ENCODE data around the gene GAMT. TPM values are rescaled to one million over a fixed set of nuclear protein-coding genes. Genes with fewer than 3 reads are reported as not detected.

GAMT gene
- total RNA-seq, 2 donors from 2014 or later = 13.6 to 17.7 TPM

- no peak overlapping the region for H3K27ac Mint-ChIP-seq
- no peak for ATAC-seq (replicated peaks in 1 of 2)
- H3K27me3 Mint-ChIP-seq (ENCODE audit: low read depth) = no peaks in the 10 kb centered on the region
- H3K9me3 Mint-ChIP-seq = peaks cover 0 to 2% of the 10 kb centered on the region in 2 donors
- H3K36me3 Mint-ChIP-seq (ENCODE audit: insufficient read depth in 2 of 2) = peaks cover 4 to 9% of the 10 kb centered on the region in 2 donors
- H3K4me1 Mint-ChIP-seq (ENCODE audit: low read depth) = peaks cover 23% of the 10 kb centered on the region
- no peak for DNase-seq
- H3K4me3 Mint-ChIP-seq = peak overlapping the region in 1 of 2 donors; percentile 20
Observed at GRCh38 chr19:1387684-1388636, 13.4 kb downstream of the GAMT start.

DNA sequence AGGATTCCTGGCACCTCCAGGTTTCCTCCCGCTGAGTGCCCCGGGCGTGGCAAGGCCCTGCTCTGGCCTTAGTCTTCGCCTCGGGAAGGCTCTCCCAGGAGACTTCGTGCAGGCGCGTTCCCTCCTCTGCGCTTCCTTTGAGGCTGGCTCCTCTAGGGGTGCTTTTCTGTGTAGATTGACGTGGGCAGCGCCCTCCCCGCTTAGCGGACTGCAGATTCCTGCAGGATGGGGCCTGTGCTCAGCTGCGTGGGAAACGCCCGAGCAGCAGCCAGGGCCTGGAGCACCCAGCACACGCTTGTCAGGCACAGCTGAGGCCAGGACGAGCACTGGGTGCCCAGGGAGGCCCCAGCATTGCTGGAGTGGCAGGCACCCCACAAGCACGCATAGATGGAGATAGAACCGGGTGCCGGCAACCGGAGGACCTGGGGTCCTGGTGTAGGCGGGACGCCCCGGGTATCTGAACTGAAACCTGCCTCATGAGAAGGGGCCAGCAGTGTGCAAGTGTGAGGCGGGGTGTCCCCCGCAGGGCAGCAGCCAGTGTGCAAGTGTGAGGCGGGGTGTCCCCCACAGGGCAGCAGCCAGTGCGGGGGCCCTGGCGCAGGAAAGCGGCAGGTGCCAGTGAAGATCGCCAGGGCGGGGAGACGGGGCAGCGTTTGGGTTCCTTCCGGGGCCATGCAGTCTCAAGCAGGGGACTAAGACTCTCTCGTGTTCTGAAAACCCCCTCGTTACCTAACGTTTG lies 14.2 kb downstream of the GAMT start:
- H3K4me1 Mint-ChIP-seq (ENCODE audit: low read depth) = peaks cover 26% of the 10 kb centered on the region
- DNase-seq (no peak), ATAC-seq (replicated peaks in 1 of 2) (no peak)
- peaks cover 4 to 9% of the 10 kb centered on the region in 2 donors for H3K36me3 Mint-ChIP-seq (ENCODE audit: insufficient read depth in 2 of 2)
- H3K27me3 Mint-ChIP-seq (ENCODE audit: low read depth) = no peaks in the 10 kb centered on the region
- peak overlapping the region in 1 of 2 donors; percentile 24 for H3K4me3 Mint-ChIP-seq
- H3K9me3 Mint-ChIP-seq = peaks cover 0 to 2% of the 10 kb centered on the region in 2 donors
- H3K27ac Mint-ChIP-seq = no peak overlapping the region

DNA sequence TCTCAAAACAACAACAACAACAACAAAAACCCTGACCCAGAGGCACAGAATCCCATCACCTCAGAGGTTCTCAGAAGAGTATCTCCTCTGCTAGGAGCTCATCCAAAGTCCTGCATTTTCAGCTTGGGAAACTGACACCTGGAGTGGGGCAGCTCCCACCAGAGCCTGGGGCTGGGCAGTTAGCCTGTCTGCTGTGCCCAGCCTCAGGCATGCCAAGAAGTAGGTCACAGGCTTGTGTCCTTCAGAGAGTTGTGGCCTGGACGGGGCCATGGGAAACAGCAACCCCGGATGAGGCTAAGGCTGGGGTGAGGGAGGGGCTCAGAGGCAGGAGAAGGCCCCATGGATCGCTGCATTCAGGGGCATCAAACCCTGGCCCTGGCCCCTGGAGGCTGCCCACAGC lies 15.5 kb downstream of the GAMT start:
- peaks cover 26% of the 10 kb centered on the region for H3K4me1 Mint-ChIP-seq (ENCODE audit: low read depth)
- no peaks in the 10 kb centered on the region for H3K27me3 Mint-ChIP-seq (ENCODE audit: low read depth)
- no peak overlapping the region for H3K27ac Mint-ChIP-seq
- peaks cover 0 to 2% of the 10 kb centered on the region in 2 donors for H3K9me3 Mint-ChIP-seq
- ATAC-seq (replicated peaks in 1 of 2) = no peak
- H3K4me3 Mint-ChIP-seq = no peak overlapping the region
- H3K36me3 Mint-ChIP-seq (ENCODE audit: insufficient read depth in 2 of 2) = peaks cover 0 to 8% of the 10 kb centered on the region in 2 donors
- no peak for DNase-seq

DNA sequence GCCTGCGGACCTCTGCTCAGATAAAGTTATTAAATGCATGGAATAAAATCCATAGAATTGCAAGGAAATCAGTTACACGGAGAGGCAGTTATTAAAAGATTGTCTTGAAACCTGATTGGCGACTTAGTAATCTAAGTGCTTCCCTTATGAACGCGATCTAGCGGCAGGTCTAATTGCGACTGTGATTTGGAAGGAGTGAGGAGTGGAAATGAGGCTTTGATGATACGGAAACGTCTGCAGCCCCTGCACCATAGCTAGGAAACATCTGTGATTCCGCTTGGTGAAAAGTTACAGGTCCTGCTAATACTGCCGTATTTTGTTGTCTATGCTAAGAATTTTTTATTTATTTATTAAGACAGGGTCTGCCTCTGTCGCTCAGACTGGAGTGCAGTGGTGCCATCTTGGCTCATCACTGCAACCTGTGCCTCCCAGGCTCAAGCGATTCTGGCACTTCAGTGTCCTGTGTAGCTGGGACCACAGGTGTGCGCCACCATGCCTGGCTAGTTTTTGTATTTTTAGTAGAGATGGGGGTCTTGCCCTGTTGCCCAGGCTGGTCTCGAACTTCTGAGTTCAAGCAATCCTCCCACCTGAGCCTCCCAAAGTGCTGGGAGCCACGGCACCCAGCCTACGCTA lies 16.7 kb downstream of the GAMT start:
- ATAC-seq (replicated peaks in 1 of 2) = no peak
- DNase-seq = no peak
- Mint-ChIP-seq H3K36me3 (ENCODE audit: insufficient read depth in 2 of 2) (peaks cover 0 to 8% of the 10 kb centered on the region in 2 donors), H3K9me3 (peaks cover 0 to 2% of the 10 kb centered on the region in 2 donors), H3K27ac (peak overlapping the region; percentile 35), H3K27me3 (ENCODE audit: low read depth) (no peaks in the 10 kb centered on the region), H3K4me1 (ENCODE audit: low read depth) (peaks cover 26% of the 10 kb centered on the region), H3K4me3 (peak overlapping the region; percentile 88 to 95)

- peaks cover 26% of the 10 kb centered on the region for H3K4me1 Mint-ChIP-seq (ENCODE audit: low read depth)
- ATAC-seq (replicated peaks in 1 of 2) (no peak), DNase-seq (no peak)
- H3K27ac Mint-ChIP-seq = peak overlapping the region; percentile 35
- peak overlapping the region; percentile 88 to 95 for H3K4me3 Mint-ChIP-seq
- no peaks in the 10 kb centered on the region for H3K27me3 Mint-ChIP-seq (ENCODE audit: low read depth)
- peaks cover 0 to 6% of the 10 kb centered on the region in 2 donors for H3K36me3 Mint-ChIP-seq (ENCODE audit: insufficient read depth in 2 of 2)
- H3K9me3 Mint-ChIP-seq = peaks cover 0 to 2% of the 10 kb centered on the region in 2 donors
Observed at GRCh38 chr19:1384085-1384462, 17.3 kb downstream of the GAMT start.

DNA sequence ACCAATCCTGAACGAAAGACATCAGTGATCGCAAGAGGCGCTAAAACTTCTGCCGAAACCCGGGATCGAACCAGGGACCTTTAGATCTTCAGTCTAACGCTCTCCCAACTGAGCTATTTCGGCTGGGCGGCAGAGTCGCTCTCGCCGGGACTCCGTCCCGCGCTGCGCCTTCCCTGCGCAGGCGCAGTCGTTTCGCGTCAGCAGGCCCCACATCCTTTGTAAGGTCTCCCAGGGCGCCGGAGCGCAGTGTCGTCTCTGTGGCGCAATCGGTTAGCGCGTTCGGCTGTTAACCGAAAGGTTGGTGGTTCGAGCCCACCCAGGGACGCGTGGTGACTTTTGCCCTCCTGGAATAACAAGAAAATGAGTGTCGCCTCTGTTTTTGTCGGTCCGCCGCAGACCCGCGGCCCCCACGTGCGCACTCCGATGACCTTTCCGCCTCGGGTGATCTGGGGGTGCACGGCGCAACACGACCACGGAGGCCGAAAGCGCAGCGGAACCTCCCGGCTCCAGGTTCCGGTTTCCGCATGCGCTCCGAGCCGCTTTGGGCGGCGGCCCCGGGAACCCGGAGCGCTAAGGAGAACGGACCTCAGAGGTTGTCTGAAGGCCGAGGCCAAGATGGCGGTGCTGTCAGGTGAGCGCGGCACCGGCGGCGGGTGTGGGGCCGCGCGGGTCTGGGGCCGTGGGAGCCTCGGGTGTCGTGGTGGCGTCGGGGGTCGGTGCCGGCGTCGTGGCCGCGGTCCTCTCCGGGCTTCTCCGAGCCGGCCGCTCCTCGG lies 17.8 kb downstream of the GAMT start, which contains the start of gene NDUFS7:
Gene NDUFS7 (plus strand): TSS at position 596 of the 773 bp plus-strand sequence. CDS start 20 bp downstream, at position 616.
- H3K4me1 Mint-ChIP-seq (ENCODE audit: low read depth) = peaks cover 26% of the 10 kb centered on the region
- H3K4me3 Mint-ChIP-seq = peak within 1 kb of the TSS; percentile 88 to 95
- peak; percentile 87 to 89 for ATAC-seq (replicated peaks in 1 of 2)
- H3K27ac Mint-ChIP-seq = peak within 1 kb of the TSS; percentile 100
- peaks cover 0 to 2% of the 10 kb centered on the region in 2 donors for H3K9me3 Mint-ChIP-seq
- peaks cover 0 to 3% of the 10 kb centered on the region in 2 donors for H3K36me3 Mint-ChIP-seq (ENCODE audit: insufficient read depth in 2 of 2)
- H3K27me3 Mint-ChIP-seq (ENCODE audit: low read depth) = no peaks in the 10 kb centered on the region
- DNase-seq = peak; percentile 92 to 95

DNA sequence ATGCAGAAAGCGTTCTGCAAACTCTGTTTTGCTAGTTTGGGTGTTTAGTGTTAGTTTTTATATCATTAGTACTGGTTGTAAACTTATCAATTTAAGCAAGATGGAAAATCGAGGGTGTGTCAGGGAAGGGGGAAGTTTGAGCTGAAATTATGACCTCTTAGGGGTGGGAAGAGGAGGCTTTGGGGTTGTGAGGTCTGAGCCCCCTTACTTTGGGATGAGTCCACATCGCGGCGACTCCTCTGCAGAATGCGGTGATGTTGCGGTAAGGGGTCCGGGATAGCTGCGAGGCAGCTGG lies 18.4 kb downstream of the GAMT start:
- ATAC-seq (replicated peaks in 1 of 2) (no peak), DNase-seq (no peak)
- H3K27ac Mint-ChIP-seq = peak overlapping the region; percentile 100
- H3K36me3 Mint-ChIP-seq (ENCODE audit: insufficient read depth in 2 of 2) = peaks cover 0 to 3% of the 10 kb centered on the region in 2 donors
- no peaks in the 10 kb centered on the region for H3K27me3 Mint-ChIP-seq (ENCODE audit: low read depth)
- H3K9me3 Mint-ChIP-seq = peaks cover 0 to 2% of the 10 kb centered on the region in 2 donors
- H3K4me3 Mint-ChIP-seq = peak overlapping the region; percentile 88 to 95
- H3K4me1 Mint-ChIP-seq (ENCODE audit: low read depth) = peaks cover 26% of the 10 kb centered on the region

DNA sequence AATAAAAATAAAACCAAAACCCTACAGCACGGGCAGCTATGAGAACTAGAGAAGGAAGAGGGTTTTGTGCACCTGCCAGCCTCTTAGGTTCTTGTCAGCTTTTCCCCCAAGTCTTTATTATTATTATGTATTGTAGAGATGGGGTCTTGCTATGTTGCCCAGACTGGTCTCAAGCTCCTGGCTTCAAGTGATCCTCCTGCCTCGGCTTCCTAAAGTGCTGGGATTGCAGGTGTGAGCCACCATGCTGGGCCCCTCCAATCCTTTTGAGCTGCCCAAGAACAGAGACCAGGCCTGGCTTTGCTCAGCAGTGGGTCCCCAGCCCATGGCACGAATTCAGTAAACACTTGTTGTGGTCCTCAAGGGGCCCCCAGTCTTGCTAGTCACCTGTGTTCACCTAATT lies 19.1 kb downstream of the GAMT start:
- peaks cover 0 to 3% of the 10 kb centered on the region in 2 donors for H3K36me3 Mint-ChIP-seq (ENCODE audit: insufficient read depth in 2 of 2)
- H3K27me3 Mint-ChIP-seq (ENCODE audit: low read depth) = no peaks in the 10 kb centered on the region
- ATAC-seq (replicated peaks in 1 of 2) (no peak), DNase-seq (no peak)
- peaks cover 26% of the 10 kb centered on the region for H3K4me1 Mint-ChIP-seq (ENCODE audit: low read depth)
- no peak overlapping the region for H3K4me3 Mint-ChIP-seq
- H3K9me3 Mint-ChIP-seq = peaks cover 0 to 2% of the 10 kb centered on the region in 2 donors
- H3K27ac Mint-ChIP-seq = no peak overlapping the region

DNA sequence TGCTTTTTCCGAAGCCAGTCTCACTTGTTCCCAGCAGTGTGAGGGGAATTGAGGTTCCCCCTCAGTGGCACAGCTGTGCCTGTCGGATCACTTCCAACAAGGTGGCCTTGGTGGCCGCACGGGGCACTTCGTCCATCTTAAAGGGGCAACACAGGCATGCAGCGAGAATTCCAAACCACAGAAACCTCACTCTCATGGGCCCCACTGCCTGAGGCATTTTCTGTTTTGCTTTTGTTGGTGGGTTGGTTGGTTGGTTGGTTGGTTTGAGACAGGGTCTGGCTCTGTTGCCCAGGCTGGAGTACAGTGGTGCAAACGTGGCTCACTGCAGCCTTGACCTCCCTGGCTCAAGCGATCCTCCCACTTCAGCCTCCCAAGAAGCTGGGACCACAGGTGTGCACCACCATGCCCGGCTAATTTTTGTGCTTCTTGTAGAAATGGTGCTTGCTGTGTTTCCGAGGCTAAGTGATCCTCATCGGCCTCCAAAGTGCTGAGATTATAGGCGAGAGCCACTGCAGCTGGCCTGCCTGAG lies 21.3 kb downstream of the GAMT start:
- peaks cover 17% of the 10 kb centered on the region for H3K4me1 Mint-ChIP-seq (ENCODE audit: low read depth)
- H3K36me3 Mint-ChIP-seq (ENCODE audit: insufficient read depth in 2 of 2) = peaks cover 2 to 3% of the 10 kb centered on the region in 2 donors
- no peak overlapping the region for H3K4me3 Mint-ChIP-seq
- ATAC-seq (replicated peaks in 1 of 2) (no peak), DNase-seq (no peak)
- H3K27ac Mint-ChIP-seq = no peak overlapping the region
- no peaks in the 10 kb centered on the region for H3K27me3 Mint-ChIP-seq (ENCODE audit: low read depth)
- peaks cover 0 to 2% of the 10 kb centered on the region in 2 donors for H3K9me3 Mint-ChIP-seq

GRCh38 chr19:1379126-1379905 lies 22.0 kb downstream of the GAMT start:
- H3K27ac Mint-ChIP-seq = no peak overlapping the region
- ATAC-seq (replicated peaks in 1 of 2) (no peak), DNase-seq (no peak)
- no peak overlapping the region for H3K4me3 Mint-ChIP-seq
- peaks cover 11% of the 10 kb centered on the region for H3K4me1 Mint-ChIP-seq (ENCODE audit: low read depth)
- peaks cover 3% of the 10 kb centered on the region in 2 donors for H3K36me3 Mint-ChIP-seq (ENCODE audit: insufficient read depth in 2 of 2)
- H3K9me3 Mint-ChIP-seq = peaks cover 0 to 2% of the 10 kb centered on the region in 2 donors
- H3K27me3 Mint-ChIP-seq (ENCODE audit: low read depth) = no peaks in the 10 kb centered on the region

DNA sequence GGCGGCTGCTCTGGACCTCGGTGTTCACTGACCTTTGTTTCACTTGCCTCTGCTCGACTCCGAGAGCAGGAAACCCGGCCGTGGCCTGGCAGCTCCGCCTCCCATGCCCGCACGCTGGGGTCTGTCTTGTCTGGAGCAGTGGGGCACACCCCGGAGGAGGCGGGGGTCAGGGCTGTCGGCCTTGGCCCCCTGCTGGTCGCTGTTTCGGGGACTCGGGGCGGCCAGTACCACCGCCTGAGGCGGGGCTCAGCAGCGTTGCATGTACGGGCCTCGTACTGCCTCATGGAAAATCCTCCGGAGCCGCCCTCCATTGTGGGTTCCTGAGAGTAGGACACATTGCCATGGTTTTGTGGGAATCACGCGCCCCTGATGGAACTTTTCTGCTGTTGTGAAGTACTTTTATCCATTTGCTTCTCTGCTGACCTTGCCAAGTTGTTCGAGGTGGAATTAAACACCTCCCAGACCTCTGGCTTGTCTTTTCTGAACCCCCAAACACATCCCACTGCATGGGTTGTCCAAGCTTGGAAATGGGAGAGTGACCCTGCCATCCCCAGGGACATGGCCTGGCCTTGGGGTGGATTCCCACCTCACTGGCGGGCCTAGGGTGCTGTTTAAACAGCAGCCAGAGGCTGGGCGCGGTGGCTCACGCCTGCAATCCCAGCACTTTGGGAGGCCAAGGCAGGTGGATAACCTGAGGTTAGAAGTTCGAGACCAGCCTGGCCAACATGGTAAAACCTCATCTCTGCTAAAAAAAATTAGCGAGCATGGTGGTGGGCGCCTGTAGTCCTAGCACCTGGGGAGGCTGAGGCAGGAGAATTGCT lies 23.2 kb downstream of the GAMT start:
- H3K27ac Mint-ChIP-seq = no peak overlapping the region
- H3K9me3 Mint-ChIP-seq = no peaks in the 10 kb centered on the region
- H3K27me3 Mint-ChIP-seq (ENCODE audit: low read depth) = no peaks in the 10 kb centered on the region
- H3K4me1 Mint-ChIP-seq (ENCODE audit: low read depth) = peaks cover 6% of the 10 kb centered on the region
- DNase-seq = no peak
- no peak for ATAC-seq (replicated peaks in 1 of 2)
- H3K4me3 Mint-ChIP-seq = no peak overlapping the region
- peaks cover 0 to 4% of the 10 kb centered on the region in 2 donors for H3K36me3 Mint-ChIP-seq (ENCODE audit: insufficient read depth in 2 of 2)
